GM12878 (cell line): ENCODE data around the gene SNX30. TPM values are rescaled to one million over a fixed set of nuclear protein-coding genes. Genes with fewer than 3 reads are reported as not detected.

Experiments used
- ATAC-seq: fragments of 200-7000 bp; cut with Tn5 transposase; 3 replicates; pipeline ENCODE4 v1.9.1; 2020; ENCODE audit warnings: mild to moderate bottlenecking, moderate library complexity
- BruUV-seq: library from RNA; stranded (reverse); fragments of 400-500 nt; replicated peaks from 2 replicates; lab custom pipeline; 2021; lab: Mats Ljungman, UMichigan
- CTCF ChIA-PET: fragments of 300-600 bp; sonication (Branson Sonifier 250); formaldehyde crosslinking; extraction: SDS; loops from one replicate; lab custom pipeline; 2021; ENCODE audit warnings: inconsistent platforms; lab: Yijun Ruan, JAX
- POLR2A ChIA-PET: fragments of 350-600 bp; formaldehyde crosslinking; extraction: SDS; loops from one replicate; lab custom pipeline; 2021; ENCODE audit warnings: inconsistent platforms; lab: Charles Lee
- RAD21 ChIA-PET: fragments of 300-600 bp; sonication (Branson Sonifier 250); formaldehyde crosslinking; loops from one replicate; lab custom pipeline; 2023; ENCODE audit warnings: antibody characterized with exemption; ENCODE audit not compliant: unreplicated experiment; lab: Charles Lee
- SMC1A ChIA-PET: fragments of 300-600 bp; sonication (Branson Sonifier 250); formaldehyde crosslinking; loops from one replicate; lab custom pipeline; 2023; ENCODE audit not compliant: unreplicated experiment, uncharacterized antibody; lab: Charles Lee
- DNase-seq: peaks from one replicate; pipeline ENCODE4 v3.0.0-alpha.2; 2011; ENCODE audit warnings: low read depth, low spot score
- FAIRE-seq: peaks from 3 replicates; lab custom pipeline; 2011; peaks lifted over from hg19 to GRCh38; lab: Jason Lieb, UNC
- H2AFZ ChIP-seq: 2 replicates; pipeline ENCODE4 v1.6.0; 2011; ENCODE audit warnings: low read depth, low read length, control low read depth; ENCODE audit not compliant: control insufficient read depth
- H3K27ac ChIP-seq: 2 replicates; pipeline ENCODE4 v1.5.1; 2011; ENCODE audit warnings: control low read depth; ENCODE audit not compliant: control insufficient read depth, insufficient read depth
- H3K27me3 ChIP-seq, 2 experiments: replicated peaks in 1 of 2; 2 replicates each; pipeline versions ENCODE4 v1.6.0 to v1.6.1; 2011; ENCODE audit warnings: low read length in 1 of 2; ENCODE audit not compliant: control insufficient read depth in 2 of 2, insufficient read depth in 2 of 2
- H3K36me3 ChIP-seq, 2 experiments: 2 replicates each; pipeline ENCODE4 v1.5.1; 2011; ENCODE audit warnings: low read length in 1 of 2; ENCODE audit not compliant: control insufficient read depth in 2 of 2, insufficient read depth in 2 of 2
- H3K4me1 ChIP-seq: 2 replicates; pipeline ENCODE4 v1.6.1; 2011; ENCODE audit warnings: mild to moderate bottlenecking, low read length, moderate library complexity, mixed read lengths; ENCODE audit not compliant: control insufficient read depth, insufficient read depth
- H3K4me2 ChIP-seq: 2 replicates; pipeline ENCODE4 v1.6.0; 2011; ENCODE audit warnings: control low read depth; ENCODE audit not compliant: control insufficient read depth, insufficient read depth
- H3K4me3 ChIP-seq: fragments of 200-600 bp; sonication (generic); 2 replicates; pipeline ENCODE4 v1.5.1; 2016
- H3K79me2 ChIP-seq: 2 replicates; pipeline ENCODE4 v1.6.0; 2011; ENCODE audit warnings: low read length; ENCODE audit not compliant: control insufficient read depth, insufficient read depth
- H3K9ac ChIP-seq: 2 replicates; pipeline ENCODE4 v1.8.0; 2011; ENCODE audit warnings: low read length, control low read depth, mixed read lengths; ENCODE audit not compliant: control insufficient read depth, insufficient read depth
- H3K9me3 ChIP-seq: replicated peaks from 3 replicates; pipeline ENCODE4 v1.5.1; 2011; ENCODE audit warnings: mild to moderate bottlenecking, low read length; ENCODE audit not compliant: control insufficient read depth, insufficient read depth
- H4K20me1 ChIP-seq: 2 replicates; pipeline ENCODE4 v1.6.0; 2011; ENCODE audit not compliant: control insufficient read depth, insufficient read depth
- NR2C2 ChIP-seq: IDR thresholded peaks from 2 replicates; pipeline ENCODE4 v1.6.1; 2011; ENCODE audit warnings: borderline replicate concordance, low read depth; ENCODE audit not compliant: control insufficient read depth, insufficient read length
- RAD21 ChIP-seq: IDR thresholded peaks from 2 replicates; pipeline ENCODE4 v1.6.1; 2011; ENCODE audit warnings: mild to moderate bottlenecking, low read depth, low read length, moderate library complexity; ENCODE audit not compliant: insufficient read depth
- WGBS: methylation state at CpG from one replicate; pipeline ENCODE4 v1.1.6; 2016; ENCODE audit warnings: low lambda C conversion rate; ENCODE audit not compliant: insufficient replicate concordance, insufficient coverage; ENCODE audit errors: missing lambda C conversion rate; 5-methylcytosine and 5-hydroxymethylcytosine counted together
- in situ Hi-C: fragments of 300-500 bp; cut with MboI; formaldehyde crosslinking; loops from 9 replicates; pipeline ENCODE4 v1.14.3; 2018; ENCODE audit warnings: mixed read lengths
- intact Hi-C: fragments of 100-400 bp; cut with micrococcal nuclease; formaldehyde crosslinking; loops from one replicate; pipeline ENCODE4 v1.14.2; 2022; ENCODE audit not compliant: unreplicated experiment
- polyA plus RNA-seq, 11 experiments: library from polyadenylated mRNA; depleted of rRNA in 4 of 11; unstranded in 6 of 11; stranded (reverse) in 5 of 11; fragments of >200 nt; fragmentation: Nextera tagmentation in 4 of 11; fragmentation: Illumina TruSeq in 1 of 11; extraction: Ambion mirVana in 4 of 11; extraction: Trizol in 1 of 11; gene quantifications; 1 replicate in 1 of 11; 2 replicates in 10 of 11; pipeline versions ENCODE4 v1.2.1 to v1.2.3, GENCODE V29; 2011 to 2016; ENCODE audit warnings: inconsistent platforms in 2 of 11, missing spikeins in 2 of 11, low read depth in 1 of 11
- total RNA-seq, 4 experiments: library from RNA; depleted of rRNA in 3 of 4; stranded (reverse); fragments of >200 nt in 3 of 4; fragmentation: Illumina TruSeq in 1 of 4; extraction: Trizol in 1 of 4; gene quantifications; 2 replicates each; pipeline versions ENCODE4 v1.2.1 to v1.2.3, GENCODE V29; 2013 to 2021
- TF ChIP-seq, protein P1 (sequence below), 3 experiments: IDR thresholded peaks in 2 of 3; conservative IDR thresholded peaks in 1 of 3; 2 replicates each; pipeline ENCODE4 v1.5.1; 2011; ENCODE audit warnings: low read depth in 3 of 3, low read length in 3 of 3, mild to moderate bottlenecking in 3 of 3, control low read depth in 2 of 3, moderate library complexity in 2 of 3, inconsistent platforms in 1 of 3, mixed read lengths in 1 of 3; ENCODE audit not compliant: control insufficient read depth in 2 of 3, insufficient read depth in 1 of 3; ENCODE audit errors: extremely low read depth in 1 of 3

Gene SNX30
- total and polyA plus RNA-seq, 10 of the 15 experiments (the other 5 are each of a cell fraction or from before 2014, with no cell fraction given), result 0.53 to 4.0 (median 1.5) TPM

DNA sequence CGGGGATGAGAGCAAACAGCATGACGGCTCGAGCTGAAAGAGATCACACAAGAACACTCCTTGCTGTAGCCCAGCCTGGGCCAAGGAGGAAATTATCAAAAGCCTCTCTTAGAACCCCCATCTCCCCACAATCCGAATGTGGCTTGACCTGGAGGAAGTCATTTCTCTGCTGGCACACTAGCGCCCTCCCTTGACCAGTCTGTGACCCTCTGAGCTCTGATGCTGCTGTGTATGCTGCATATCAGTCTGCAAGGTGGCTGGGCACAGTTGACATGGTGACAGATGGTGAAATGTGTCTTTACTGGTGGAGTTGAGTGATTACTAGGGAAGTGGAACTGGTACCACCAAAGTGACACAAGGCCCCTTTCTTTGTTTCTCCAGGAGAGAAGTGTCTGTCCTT is 136.8 kb downstream of the SNX30 start:
- ChIA-PET CTCF (interaction anchor here (0.8 kb wide), 1 partner anchor 1128 kb away, joined by 3 read pairs; no protein-coding TSS in a partner anchor), SMC1A (no interaction called here), POLR2A (no interaction called here), RAD21 (no interaction called here)
- Histone ChIP-seq H3K79me2 (no peaks in the 10 kb centered on the region), H3K4me1 (no peaks in the 10 kb centered on the region), H3K4me3 (no peak overlapping the region), H3K4me2 (no peak overlapping the region), H4K20me1 (no peaks in the 10 kb centered on the region), H2AFZ (no peak overlapping the region), H3K36me3 (no peaks in the 10 kb centered on the region), H3K9ac (no peak overlapping the region), H3K9me3 (no peaks in the 10 kb centered on the region; the same call in 2 of the 3 replicates), H3K27me3 (peaks cover 7 to 10% of the 10 kb centered on the region in 2 experiments), H3K27ac (no peak overlapping the region)
- ATAC-seq (no peak), FAIRE-seq (no peak), DNase-seq (no peak)
- in situ Hi-C loops, result no loop called here
- intact Hi-C loops, result no loop called here
- no TSS peak for BruUV-seq
- TF ChIP-seq NR2C2, result no peak
- TF ChIP-seq, protein P1, sequence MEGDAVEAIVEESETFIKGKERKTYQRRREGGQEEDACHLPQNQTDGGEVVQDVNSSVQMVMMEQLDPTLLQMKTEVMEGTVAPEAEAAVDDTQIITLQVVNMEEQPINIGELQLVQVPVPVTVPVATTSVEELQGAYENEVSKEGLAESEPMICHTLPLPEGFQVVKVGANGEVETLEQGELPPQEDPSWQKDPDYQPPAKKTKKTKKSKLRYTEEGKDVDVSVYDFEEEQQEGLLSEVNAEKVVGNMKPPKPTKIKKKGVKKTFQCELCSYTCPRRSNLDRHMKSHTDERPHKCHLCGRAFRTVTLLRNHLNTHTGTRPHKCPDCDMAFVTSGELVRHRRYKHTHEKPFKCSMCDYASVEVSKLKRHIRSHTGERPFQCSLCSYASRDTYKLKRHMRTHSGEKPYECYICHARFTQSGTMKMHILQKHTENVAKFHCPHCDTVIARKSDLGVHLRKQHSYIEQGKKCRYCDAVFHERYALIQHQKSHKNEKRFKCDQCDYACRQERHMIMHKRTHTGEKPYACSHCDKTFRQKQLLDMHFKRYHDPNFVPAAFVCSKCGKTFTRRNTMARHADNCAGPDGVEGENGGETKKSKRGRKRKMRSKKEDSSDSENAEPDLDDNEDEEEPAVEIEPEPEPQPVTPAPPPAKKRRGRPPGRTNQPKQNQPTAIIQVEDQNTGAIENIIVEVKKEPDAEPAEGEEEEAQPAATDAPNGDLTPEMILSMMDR (IDR thresholded peaks at IDR 0.05 in 2 of 3, conservative IDR thresholded peaks at IDR 0.05 in 1 of 3; ENCODE audit: control insufficient read depth in 2 of 3, extremely low read depth in 1 of 3, insufficient read depth in 1 of 3, low read depth in 3 of 3, low read length in 3 of 3), result peak in 2 of 3 experiments; percentile 22 to 53; a peak in 3 of 6 replicates
- TF ChIP-seq RAD21, result peak; percentile 51
- 41% methylated on average over 5 of the region's 5 CpGs for WGBS
